ENCODE measurements around the gene LHX2.

LHX2 gene

DNA sequence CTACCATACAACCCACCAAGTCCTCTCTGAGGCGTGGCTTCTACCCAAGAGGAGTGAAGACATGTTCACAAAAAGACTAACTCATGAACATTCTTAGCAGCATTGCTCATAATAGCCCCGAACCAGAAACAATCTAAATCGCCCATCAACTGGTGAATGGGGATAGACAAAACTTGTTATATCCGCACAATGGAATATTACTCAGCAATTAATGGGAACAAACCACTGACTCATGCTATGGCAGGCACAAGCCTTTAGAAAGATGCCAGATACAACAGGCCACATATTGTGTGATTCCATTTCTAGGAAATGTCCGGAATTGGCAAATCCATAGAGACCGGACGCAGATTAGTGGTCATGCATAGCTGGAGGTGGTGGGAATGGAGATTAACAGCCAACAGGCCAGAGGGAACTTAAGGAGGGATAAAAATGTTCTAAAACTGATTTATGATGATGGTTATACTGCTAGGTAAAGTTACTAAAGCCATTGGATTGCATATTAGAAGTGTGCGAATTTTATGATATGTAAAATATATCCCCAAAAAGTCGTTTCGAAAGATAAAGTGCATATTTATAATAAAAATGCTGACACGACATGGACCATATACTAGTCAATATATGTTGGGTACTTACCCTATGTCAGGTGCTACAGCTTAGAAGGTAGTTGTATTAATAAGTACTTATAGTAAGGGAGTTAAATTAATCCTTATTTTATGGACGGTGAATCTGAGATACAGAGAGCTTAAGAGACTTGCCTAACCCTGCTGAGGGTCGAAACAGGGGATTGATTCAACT, 55.4 kb downstream of the LHX2 start:
- DNase-seq, result no peak

DNA sequence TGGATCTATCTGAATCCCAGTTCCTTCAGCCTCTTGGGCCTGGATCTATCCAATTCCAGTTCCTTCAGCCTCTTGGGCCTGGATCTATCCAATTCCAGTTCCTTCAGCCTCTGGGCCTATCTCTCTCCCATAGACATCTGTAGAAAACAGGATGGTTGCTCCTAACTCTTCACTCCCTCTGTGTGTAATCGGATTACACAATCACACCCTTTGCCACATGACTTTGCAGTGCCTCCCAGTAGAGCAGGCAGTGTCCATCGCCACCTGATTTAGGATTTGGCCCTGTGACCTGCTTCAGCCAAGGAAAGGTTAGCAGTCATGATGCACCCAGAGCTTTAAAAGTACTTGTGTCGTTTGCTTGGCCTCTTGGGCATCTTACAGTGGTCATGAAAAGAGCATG, 56.7 kb downstream of the LHX2 start:
- DNase-seq, result no peak

DNA sequence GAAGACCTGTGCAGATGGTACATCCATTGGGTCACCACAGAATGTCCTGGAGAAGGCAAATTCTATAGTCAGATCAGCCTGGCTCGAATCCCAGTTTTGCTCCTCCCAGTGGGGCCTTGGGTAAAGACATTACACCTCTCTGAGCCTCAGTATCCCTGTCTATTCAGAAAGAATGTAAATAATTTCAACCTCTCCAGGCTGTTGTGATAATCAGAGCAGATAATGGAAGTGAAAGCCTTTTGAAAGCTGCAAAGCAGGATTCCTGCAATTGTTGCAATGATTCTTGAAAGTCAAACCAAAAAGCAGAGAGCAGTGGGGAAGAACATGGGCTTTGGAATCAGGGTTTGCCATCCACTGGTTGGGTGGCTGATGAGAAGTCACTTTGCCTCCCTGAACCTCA, 63.2 kb downstream of the LHX2 start:
- DNase-seq, result no peak

DNA sequence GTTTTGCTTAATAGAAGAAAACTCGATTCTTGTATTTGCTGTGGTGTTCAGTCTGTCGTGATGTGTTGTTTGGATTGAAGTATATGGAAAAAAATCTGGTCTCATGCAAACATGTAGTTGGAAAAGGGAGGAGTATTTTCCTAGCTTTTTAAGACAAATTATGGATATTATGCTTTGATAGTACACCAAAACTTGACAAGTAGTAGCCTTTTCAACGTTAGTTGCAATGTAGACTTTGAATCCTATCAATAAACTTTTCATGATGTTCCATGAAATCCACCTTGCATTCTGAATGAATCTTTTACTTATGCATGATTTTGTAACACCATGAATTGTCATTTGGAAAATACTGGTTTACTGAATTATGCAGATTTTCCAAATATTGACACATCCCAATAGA, 64.2 kb downstream of the LHX2 start:
- no peak for DNase-seq

DNA sequence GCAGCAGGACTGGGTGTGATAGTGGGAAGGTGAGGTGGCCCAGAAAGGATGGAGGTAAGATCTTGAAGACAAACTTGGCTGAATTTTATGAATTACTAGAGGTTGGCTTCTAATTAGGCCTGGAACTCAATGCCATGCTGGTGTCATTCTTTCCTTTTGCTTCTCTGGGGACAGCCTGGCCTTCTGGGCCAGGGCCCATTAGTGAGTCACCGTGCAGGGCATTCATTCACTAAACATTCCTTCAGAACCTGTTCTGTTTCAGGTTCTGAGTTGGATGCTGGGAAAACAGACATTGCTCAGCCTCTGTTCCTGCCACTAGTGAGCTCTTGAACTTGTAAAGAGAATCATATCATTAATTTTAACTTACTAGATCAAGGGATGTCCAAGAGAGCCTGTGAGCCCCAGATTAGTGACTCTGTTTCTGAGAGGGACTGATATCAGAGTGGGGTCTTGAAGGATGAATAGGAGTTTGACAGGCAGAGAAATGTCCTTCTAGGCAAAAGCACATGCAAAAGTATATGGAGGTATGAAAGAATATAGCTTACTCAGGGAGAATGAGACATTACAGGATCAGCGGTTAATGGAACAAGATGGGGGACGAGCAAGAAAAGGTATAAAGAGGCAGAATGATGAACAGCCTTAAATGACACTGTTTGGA, 66.5 kb downstream of the LHX2 start:
- no peak for DNase-seq

DNA sequence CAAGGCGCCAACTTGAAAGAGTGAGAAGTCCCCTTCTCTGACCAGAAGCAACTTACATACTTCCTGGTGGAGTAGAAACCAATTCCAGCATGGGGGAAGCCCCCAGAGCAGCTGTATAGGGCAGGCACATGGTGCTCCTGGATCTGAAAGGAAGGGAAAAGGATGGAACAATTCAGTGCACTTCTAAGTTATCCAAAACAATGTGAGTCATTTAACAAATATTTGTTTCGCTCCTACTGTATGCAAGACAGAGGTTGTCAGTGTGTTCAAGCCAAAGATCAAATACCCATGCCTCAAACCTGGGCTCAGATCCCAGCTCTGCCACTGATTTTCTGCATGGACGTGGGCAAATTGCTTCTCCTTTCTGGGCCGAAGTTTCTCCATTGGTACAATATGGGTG, 67.1 kb downstream of the LHX2 start:
- no peak for DNase-seq

DNA sequence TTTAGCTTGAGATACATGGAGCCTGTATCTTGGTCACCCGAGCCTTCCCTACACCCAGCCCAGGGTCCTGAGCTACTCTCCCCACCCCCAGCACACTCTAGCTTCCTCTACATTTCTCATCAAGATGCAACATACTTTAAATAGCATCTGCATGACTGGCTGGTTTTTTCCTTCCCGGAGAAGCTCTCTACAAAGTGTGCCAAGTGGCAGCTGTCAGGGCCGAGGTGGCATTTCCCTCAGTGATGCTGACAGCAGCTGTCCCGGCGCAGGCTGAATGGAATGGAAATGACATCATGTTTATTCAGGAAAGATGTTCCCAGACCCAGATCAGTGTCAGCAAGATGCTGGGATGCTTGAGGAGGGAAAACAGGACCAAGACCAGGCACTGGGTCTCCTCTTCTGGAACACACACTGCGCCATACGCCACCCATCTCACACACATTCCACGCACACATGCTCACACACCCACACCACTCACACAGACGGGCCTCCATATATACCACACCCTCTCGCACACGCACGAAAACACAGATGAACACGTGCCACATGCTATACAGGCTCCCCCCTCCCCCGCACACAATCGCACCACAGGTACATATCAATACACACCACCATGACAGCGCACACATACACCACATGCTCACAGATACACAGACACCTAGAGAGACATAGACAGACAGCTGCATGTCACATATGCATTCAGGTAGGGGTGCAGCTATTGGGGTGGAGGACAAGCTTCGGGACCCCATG, 67.8 kb downstream of the LHX2 start:
- DNase-seq, result no peak

DNA sequence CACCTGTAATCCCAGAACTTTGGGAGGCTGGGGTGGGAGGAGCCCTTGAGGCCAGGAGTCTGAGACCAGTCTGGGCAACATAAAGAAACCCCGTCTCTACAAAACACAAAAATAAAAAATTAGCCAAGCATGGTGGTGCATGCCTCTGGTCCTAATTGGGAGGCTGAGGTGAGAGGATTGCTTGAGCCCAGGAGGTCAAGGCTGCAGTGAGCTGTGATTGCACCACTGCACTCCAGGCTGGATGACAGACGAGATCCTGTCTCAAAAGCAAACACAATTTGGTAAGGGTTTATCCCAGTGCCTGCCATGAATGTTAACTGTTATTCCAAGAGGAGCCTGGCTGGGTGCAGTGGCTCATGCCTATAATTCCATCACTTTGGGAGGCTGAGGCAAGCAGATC, 71.1 kb downstream of the LHX2 start:
- no peak for DNase-seq

Measured in NCI-H1417 (cell line).